Mesothelial cell of epicardium (in vitro differentiated cells): Measurements from ENCODE around the gene FBXW5. TPM values are rescaled to one million over a fixed set of nuclear protein-coding genes. Genes with fewer than 3 reads are reported as not detected.
A peak's percentile ranks its signal among the peaks of the same experiment; 100 is the strongest.

Experiments used
- DNase-seq, 2 experiments: peaks; one replicate each; pipeline ENCODE4 v3.0.0; 2021; ENCODE audit warnings: low spot score in 2 of 2; ENCODE audit not compliant: unreplicated experiment in 2 of 2
- H3K27ac Mint-ChIP-seq: 2 replicates; pipeline ENCODE4 v1.8.0; 2021; ENCODE audit warnings: mixed read lengths
- H3K27me3 Mint-ChIP-seq: 2 replicates; pipeline ENCODE4 v1.8.0; 2021; ENCODE audit warnings: low read depth, mixed read lengths
- H3K36me3 Mint-ChIP-seq: 2 replicates; pipeline ENCODE4 v1.8.0; 2021; ENCODE audit warnings: mixed read lengths
- H3K4me1 Mint-ChIP-seq: 2 replicates; pipeline ENCODE4 v1.8.0; 2021; ENCODE audit warnings: mixed read lengths
- H3K4me3 Mint-ChIP-seq: 2 replicates; pipeline ENCODE4 v1.8.0; 2021; ENCODE audit warnings: mild to moderate bottlenecking, moderate library complexity, mixed read lengths
- H3K9me3 Mint-ChIP-seq: 2 replicates; pipeline ENCODE4 v1.8.0; 2021; ENCODE audit warnings: mixed read lengths
- total RNA-seq: library from RNA; stranded (reverse); gene quantifications from 3 replicates; pipeline ENCODE4 v1.2.1, GENCODE V29; 2021
- TF ChIP-seq, protein P1 (sequence below): fragments of 200-600 bp; sonication (generic); IDR thresholded peaks from one replicate; pipeline ENCODE4 v1.5.0; 2021; ENCODE audit warnings: antibody characterized with exemption; ENCODE audit not compliant: unreplicated experiment

Gene FBXW5
- total RNA-seq, 1 donor from 2014 or later: 58.9 TPM

DNA sequence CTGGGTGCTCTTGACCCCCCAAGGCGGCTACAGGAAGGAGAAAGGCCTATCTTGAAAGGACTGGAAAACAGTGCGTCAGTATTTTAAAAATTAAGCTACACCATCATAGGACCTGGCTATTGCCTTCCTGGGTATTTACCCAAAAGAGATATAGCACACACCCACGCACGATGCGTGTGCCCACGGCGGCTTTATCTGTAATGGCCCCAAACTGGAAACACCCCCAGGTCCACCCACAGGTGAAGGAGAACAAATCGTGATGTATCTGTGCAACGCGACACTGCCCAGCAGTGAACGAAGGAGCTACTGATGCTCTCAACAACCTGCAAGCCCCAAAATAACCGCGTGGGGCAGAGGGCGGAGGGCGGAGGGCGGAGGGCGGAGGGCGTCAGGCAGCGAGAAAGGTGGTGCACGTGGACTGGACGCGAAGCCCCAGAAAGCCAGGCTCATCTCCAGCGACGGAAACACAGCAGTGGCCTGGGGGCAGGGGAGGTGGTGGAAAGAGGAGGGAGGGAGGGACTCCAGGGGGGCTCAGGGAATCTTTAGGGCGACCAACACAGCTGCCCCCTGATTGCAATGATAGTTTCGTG, 20.4 kb upstream of the FBXW5 start:
- DNase-seq: no peak
- peaks cover 3% of the 10 kb centered on the region for H3K27me3 Mint-ChIP-seq
- H3K9me3 Mint-ChIP-seq: no peaks in the 10 kb centered on the region
- H3K36me3 Mint-ChIP-seq: no peaks in the 10 kb centered on the region
- H3K4me1 Mint-ChIP-seq: peaks cover 7% of the 10 kb centered on the region
- no peak overlapping the region for H3K27ac Mint-ChIP-seq
- TF ChIP-seq, protein P1, sequence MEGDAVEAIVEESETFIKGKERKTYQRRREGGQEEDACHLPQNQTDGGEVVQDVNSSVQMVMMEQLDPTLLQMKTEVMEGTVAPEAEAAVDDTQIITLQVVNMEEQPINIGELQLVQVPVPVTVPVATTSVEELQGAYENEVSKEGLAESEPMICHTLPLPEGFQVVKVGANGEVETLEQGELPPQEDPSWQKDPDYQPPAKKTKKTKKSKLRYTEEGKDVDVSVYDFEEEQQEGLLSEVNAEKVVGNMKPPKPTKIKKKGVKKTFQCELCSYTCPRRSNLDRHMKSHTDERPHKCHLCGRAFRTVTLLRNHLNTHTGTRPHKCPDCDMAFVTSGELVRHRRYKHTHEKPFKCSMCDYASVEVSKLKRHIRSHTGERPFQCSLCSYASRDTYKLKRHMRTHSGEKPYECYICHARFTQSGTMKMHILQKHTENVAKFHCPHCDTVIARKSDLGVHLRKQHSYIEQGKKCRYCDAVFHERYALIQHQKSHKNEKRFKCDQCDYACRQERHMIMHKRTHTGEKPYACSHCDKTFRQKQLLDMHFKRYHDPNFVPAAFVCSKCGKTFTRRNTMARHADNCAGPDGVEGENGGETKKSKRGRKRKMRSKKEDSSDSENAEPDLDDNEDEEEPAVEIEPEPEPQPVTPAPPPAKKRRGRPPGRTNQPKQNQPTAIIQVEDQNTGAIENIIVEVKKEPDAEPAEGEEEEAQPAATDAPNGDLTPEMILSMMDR: no peak
- H3K4me3 Mint-ChIP-seq: no peak overlapping the region

DNA sequence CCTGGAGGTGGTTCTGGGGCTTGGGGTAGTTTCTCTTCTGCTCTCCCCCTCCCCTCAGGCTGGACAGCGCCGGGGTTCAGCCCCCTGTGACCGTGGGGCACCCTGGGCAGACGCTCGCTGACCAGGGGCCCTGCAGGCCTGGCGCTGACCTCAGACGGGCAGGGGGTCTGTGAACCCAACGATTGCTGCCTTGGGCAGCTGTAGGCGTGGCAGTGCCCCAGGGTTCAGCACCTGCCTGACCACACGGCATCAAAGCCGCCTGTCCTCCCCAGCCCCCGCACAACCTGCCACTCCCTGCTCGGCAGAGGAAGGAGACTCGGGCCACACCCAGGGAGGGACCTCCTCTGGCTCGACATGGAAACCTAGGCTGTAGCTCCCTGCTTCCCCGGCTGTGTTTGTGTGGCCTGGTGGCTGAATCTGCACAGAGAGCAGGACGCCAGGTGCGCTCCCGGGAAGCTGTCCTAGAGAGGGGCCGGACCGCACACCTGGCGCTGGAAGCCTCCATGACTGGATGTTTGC, 19.7 kb upstream of the FBXW5 start:
- H3K27ac Mint-ChIP-seq: no peak overlapping the region
- no peak for DNase-seq

DNA sequence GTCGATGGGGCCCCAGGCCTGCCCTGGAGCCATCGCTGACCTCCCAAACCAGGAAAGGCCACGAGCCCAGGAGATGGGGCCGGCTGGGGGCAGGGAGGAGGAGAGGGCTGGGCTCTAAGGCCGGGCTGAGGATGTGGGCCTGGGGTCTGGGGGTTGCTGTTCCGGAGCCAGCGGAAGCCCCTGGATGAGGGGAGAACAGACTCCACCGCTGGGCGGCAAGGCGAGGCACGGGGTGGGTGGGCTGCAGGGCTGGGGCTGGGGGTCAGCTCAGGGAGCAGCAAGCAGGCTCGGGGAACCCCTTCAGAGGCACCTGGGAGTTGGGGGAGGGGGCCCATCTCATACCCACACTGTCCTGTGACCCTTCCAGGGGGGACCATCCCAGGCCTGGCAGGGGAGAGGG, 19.2 kb upstream of the FBXW5 start:
- Mint-ChIP-seq H3K9me3 (no peaks in the 10 kb centered on the region), H3K4me1 (peaks cover 6% of the 10 kb centered on the region), H3K36me3 (no peaks in the 10 kb centered on the region), H3K27me3 (peaks cover 3% of the 10 kb centered on the region), H3K4me3 (no peak overlapping the region), H3K27ac (no peak overlapping the region)
- TF ChIP-seq, protein P1: no peak
- DNase-seq: no peak

More for the DNA sequence above, 19.7 kb upstream of the FBXW5 start:
- no peaks in the 10 kb centered on the region for H3K9me3 Mint-ChIP-seq
- H3K4me3 Mint-ChIP-seq: no peak overlapping the region
- H3K36me3 Mint-ChIP-seq: no peaks in the 10 kb centered on the region
- H3K27me3 Mint-ChIP-seq: peaks cover 3% of the 10 kb centered on the region
- TF ChIP-seq, protein P1: no peak
- H3K4me1 Mint-ChIP-seq: peaks cover 6% of the 10 kb centered on the region

DNA sequence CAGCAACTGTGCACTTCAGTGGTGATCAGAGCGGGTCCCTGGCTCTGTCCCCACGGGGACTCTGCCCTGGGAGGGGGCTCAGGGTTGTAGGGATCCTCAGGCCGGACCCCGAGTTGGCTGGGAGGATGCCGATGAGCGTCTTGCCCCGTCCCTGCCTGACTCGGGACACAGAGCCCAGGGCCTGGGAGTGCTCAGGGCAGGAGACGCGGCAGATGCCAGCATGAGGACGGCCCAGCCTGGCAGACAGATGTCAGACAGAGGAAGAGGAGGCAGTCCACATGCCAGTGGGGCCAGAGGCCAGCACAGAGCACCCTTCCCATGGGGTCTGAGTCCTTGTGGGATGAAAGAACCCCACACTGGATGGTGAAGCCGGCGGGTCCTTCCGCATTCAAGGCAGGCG, 18.8 kb upstream of the FBXW5 start:
- no peak for DNase-seq
- no peaks in the 10 kb centered on the region for H3K36me3 Mint-ChIP-seq
- TF ChIP-seq, protein P1: no peak
- no peak overlapping the region for H3K4me3 Mint-ChIP-seq
- peaks cover 6% of the 10 kb centered on the region for H3K4me1 Mint-ChIP-seq
- H3K27me3 Mint-ChIP-seq: peaks cover 3% of the 10 kb centered on the region
- no peaks in the 10 kb centered on the region for H3K9me3 Mint-ChIP-seq
- peak overlapping the region; percentile 50 for H3K27ac Mint-ChIP-seq

DNA sequence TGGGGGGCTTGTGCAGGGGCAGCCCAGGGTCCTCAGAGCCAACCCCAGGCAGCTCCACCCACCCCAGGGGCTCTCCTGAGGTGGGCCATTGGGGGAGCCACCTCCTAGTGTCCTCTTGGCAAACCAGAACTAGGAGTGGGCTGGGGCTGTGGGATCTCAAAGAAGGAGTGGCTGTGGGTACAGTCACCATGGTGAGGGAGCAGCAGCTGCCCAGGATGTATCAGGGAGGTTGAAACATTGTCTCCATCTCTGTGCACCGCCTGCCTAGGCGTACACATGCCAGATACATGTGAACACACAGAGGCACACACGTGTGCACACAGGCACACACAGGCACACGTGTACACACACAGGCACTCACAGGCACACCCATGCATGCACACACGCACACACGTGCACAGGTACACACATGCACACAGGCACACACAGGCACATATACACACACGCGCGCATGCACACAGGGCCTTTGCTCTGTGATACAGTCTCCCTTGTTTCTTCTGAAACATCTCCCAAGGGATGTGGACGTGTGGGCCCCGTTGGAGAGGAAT, 18.2 kb upstream of the FBXW5 start:
- no peak for DNase-seq
- TF ChIP-seq, protein P1: no peak
- peaks cover 6% of the 10 kb centered on the region for H3K4me1 Mint-ChIP-seq
- H3K27me3 Mint-ChIP-seq: peaks cover 3% of the 10 kb centered on the region
- no peak overlapping the region for H3K4me3 Mint-ChIP-seq
- H3K9me3 Mint-ChIP-seq: no peaks in the 10 kb centered on the region
- no peaks in the 10 kb centered on the region for H3K36me3 Mint-ChIP-seq
- peak overlapping the region; percentile 50 for H3K27ac Mint-ChIP-seq
